OCI-M1 (cell line): ENCODE measurements around the gene WDFY4.

ENCODE experiments used
- DNase-seq: peaks from one replicate; lab custom pipeline; 2025; lab: John Stamatoyannopoulos, UW

WDFY4 gene

DNA sequence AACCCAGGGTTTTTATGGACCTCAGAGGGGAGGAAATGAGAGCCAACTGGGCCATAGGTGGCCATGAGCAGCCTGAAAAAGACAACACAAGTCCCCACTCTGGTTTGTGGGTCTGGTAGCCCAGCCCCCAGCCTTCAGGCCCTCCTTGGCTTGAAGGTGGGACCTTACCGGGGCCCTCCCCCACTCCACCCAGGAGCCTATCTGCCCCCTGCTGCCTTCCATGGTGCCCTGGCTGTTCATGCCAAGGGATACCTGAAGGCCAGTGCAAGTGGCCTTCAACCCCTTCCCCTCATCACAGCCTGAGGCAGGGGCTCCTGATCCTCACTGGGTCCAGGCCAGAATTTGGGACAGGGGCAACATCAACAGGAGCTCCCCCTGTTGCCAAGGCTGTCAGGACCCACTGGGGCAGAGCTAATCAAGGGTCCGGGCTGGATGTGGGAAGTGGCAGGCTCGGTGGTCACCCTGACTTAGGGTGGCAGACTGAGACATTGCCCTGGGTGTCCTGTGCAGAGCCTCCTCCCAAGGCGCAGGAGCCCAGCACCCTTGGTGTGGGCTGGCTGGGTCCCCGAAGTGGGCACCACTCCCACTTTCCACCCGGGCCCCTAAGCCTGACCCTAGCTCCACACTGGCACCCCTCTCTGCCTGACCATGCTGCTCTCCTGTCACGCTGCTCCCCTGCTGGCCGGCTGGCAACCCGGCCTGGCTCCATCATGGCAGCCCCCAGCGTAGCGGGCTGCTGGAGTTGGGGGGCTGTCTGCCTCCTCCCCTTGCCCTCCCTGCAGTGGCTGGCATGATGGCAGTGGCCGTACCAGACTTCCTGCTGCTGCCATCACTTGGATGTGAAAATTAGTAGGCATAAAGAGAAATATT, 6.4 kb downstream of the WDFY4 start:
- no peak for DNase-seq

- no peak for DNase-seq
Observed at GRCh38 chr10:48691812-48692528, 7.3 kb downstream of the WDFY4 start.

- DNase-seq, result no peak
Observed at GRCh38 chr10:48692748-48693147, 8.1 kb downstream of the WDFY4 start.

- DNase-seq, result no peak
Observed at GRCh38 chr10:48693206-48693605, 8.5 kb downstream of the WDFY4 start.

- no peak for DNase-seq
Observed at GRCh38 chr10:48694371-48695030, 9.8 kb downstream of the WDFY4 start.

DNA sequence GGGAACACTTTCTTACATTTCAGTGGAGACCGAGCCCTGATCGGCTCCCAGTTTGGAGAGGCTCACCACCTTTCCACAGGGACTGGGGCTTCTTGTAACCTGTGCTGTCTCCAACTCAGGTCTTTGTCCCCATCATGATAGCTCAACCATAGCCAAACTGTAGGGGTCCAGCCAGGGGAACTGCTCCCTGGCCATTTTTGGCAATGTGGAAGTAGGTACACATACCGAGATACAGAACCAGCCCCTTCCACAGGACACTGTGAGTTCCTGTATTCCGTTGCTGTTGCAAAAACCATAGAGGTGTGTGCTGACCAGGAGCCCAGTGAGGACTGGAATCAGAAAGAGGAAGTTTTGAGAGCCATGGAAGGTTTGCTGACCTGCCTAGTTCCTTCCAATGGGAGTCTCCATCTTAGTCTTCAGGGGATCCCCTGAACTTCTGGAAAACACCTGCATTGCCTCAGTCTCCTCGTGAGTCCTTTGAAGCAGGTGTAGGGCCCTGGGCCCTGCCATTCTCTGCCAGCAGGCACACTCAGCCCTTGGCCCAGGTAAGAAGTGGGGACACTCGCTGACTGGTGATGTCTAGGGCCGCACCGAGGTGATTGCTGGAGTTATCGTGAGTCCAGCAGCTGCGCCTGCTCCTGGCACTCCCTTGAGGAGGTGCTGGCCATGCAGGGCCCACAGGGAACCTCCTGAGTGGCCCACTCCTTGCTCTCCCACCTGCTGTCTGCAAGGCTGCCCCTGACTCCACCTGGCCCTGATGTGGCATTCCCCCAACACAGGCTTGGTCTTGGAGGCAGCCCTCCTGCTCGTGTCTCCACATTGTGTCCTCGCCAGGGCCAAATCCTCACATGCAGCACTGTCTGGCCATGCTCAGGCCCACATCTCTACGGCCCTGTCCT, 11.2 kb downstream of the WDFY4 start:
- DNase-seq, result no peak

DNA sequence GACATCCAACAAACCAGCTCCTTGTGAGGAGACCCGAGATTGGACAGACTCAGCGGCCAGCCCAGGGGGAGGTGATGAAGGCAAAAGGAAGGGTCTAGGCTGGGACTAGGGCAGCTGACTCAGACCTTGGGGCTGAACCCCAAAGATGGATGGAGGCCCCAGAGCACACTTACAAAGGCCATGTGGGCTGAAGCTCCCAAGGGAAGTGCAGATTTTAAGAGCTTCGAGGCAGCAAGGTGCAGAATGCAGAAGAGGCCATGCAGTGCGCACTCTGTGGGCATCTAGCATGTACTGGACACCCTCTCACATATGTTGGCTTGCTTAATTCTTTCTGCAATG, 11.8 kb downstream of the WDFY4 start:
- no peak for DNase-seq

- DNase-seq, result no peak
Observed at GRCh38 chr10:48697091-48697490, 12.4 kb downstream of the WDFY4 start.

DNA sequence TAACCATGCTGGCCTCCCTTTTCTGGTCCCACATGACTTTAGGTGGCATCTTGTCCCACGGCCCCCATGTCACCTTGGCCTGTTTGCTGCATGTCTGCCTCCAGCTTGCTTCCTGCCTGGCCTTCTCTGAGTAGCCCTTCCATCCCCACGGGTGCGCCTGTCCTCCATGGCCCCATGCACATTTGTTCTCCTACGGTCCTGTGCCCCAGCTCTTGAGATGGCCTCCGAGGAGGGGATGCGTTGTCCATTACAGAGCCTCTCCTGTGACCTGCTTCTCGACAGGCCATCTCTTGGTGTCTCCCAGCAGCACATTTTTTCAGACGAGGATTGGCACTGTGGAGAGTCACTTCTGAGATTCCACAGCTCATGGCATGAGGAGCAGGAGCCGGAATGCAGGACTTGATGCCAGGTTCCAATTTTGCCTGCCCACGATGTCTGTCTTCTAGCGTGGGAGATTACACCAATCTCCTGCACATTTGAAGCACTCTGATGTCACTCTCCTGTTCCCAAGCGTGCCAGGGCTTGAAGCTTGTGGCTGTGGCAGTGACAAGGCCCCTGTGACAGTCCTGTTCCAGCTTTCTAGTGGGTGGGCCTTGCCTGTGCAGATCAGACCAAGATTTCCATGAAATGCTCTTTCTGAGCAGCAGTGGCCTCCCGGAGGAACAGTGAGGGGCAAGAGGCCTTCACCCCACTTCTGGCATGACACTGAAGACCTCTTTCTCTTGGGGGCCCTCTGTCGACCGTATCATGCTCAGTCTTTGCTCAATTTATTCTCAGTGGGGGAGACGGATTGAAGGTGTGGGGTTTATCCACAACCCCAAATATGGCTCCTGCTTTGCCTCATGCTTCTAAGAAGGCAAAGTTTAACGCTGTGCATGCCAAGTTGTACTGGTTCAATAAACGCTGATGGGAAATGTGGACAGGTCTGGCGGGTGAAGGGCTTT, 13.4 kb downstream of the WDFY4 start:
- no peak for DNase-seq

- DNase-seq, result no peak
Observed at GRCh38 chr10:48699011-48699627, 14.4 kb downstream of the WDFY4 start.

DNA sequence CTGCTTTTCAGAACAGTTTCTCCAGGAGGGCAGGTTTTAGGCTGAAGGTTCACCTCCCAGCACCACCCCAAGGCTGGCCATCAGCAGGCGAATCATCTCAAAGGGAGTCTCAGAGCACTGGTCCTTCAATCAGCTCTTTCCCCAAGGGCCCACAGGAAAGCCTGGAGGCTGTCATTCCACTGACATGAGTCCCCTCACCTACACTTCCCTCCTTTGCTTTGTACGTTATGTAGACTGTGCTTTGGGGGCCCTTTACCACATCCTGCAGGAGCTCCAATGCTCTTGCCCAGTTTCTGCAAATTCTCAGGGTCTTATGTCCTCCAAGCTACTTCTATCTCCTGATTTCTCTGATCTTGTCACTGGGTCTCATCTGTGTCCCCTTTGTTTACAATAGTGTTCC, 15.4 kb downstream of the WDFY4 start:
- DNase-seq, result no peak

DNA sequence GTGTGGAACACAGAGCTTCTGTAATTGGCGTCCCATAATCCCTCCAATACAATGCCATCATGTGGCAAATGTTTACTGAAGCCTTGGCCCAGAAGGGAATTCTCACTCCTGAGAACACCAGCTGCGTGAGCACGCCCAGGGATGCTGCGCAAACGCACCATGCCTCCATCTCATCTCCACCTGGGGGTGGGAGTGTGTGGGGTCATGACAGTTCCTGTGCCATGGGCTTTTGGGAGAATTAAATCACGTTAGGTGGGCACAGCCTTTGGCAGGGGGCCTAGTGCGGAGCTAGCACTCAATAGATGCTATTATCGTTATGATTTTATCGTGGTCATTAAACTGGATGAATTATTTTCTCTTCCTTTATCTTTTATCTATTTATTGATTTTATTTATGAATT, 15.8 kb downstream of the WDFY4 start:
- DNase-seq, result no peak

GRCh38 chr10:48701139-48701901, 16.6 kb downstream of the WDFY4 start:
- peak; percentile 11 for DNase-seq

DNA sequence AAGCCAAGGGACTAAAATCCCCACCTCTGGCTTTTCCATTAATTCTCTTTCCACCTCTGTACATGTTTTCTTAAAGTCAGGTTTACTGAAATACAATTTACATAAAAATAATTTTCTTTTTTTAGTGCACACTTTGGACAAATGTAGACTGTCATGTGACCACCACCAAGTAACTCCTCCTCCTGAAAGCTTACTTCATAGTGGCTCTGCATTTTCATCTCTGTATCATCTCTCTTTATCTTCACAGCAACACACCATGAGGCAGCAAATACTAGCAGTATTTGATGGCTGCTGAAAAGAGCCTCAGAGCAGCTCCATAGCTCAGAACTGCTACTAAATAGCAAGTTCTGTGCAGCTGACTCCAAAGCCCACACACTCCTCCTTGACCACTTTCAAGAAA, 17.3 kb downstream of the WDFY4 start:
- no peak for DNase-seq

GRCh38 chr10:48703531-48704122, 19.0 kb downstream of the WDFY4 start:
- DNase-seq, result no peak

DNA sequence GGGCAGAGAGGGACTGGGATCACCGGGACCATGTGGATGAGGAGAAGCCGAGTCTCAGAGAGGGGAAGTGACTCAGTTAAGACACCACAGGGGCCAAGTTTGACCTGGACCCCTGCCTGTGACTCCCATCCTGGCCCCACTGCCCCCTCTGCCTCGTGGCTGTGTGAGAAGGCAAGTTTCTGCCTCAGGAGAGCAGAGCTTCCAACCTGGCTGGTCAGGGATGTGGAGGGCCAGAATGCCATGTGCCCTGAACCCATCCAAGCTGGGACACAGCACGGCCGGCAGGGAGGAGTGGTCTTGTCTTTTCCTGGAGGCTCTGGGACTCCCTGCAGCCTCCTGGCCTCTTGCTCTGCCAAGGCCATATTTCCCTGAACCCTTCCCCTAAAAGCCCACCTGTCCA, 19.5 kb downstream of the WDFY4 start:
- no peak for DNase-seq

DNA sequence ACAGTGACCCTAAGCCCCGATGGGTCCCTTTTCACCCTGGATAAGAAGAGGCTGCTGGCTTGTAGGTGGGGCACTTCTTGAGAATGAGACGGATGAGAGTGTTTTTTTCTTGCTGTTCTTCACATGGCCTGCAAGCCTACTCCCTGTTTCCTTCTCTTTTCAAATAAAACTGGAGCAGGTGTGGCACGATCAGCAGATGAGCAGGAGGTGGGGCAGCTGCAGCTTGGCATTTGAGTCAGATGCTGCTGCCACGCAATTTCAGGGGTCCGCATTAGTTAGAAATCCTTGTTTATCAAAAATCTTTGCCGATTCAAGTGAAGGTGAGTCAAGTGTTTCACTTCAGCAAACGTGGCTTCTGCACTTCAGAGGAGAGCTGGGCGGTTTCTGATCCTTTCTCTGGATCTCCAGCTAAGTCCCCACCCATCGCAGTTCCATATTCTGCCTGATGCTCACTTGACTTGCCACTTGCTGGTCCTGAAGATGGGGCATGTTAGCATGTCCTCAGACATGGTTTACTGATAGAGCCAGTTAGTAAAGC, 20.8 kb downstream of the WDFY4 start:
- no peak for DNase-seq

GRCh38 chr10:48707472-48707871, 22.8 kb downstream of the WDFY4 start:
- DNase-seq, result no peak

DNA sequence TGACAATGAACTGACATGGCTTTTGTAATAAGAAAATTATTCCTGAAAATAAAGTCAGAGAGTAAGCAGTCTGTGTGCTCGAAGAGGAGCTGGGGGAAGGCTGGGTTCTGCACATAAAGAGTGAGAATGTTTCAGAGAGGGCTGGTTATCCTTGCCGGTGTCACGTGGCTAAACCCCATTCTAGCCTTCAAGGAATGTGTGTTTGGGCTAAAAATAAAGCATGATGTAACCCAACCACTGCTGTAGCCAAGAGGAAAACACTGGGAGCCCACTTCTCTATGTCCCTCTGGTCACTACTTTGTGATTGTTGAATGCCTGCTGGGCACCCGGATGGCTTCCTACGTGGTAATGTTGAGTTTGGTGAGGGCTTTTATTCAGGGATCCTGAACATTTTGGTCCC, 23.5 kb downstream of the WDFY4 start:
- DNase-seq, result peak; percentile 17
